HCT116 (cell line): Measurements from ENCODE around the gene PSMC3. TPM values are rescaled to one million over a fixed set of nuclear protein-coding genes. Genes with fewer than 3 reads are reported as not detected.
"Not testable (repeated sequence)": the region's sequence is repeated elsewhere in the genome, so short reads cannot be mapped to it uniquely, and the experiment has no call there.

Experiments
- ATAC-seq: fragments of 200-7000 bp; cut with Tn5 transposase; 2 replicates; pipeline ENCODE4 v1.9.1; 2020; ENCODE audit warnings: mild to moderate bottlenecking, moderate library complexity
- BruUV-seq: library from RNA; stranded (reverse); fragments of 400-500 nt; replicated peaks from 2 replicates; lab custom pipeline; 2021; lab: Mats Ljungman, UMichigan
- CTCF ChIA-PET: fragments of 300-600 bp; sonication (Branson Sonifier 250); formaldehyde crosslinking; loops from one replicate; lab custom pipeline; 2021; ENCODE audit warnings: antibody characterized with exemption; lab: Charles Lee
- POLR2A ChIA-PET: fragments of 300-600, 350-600 bp; sonication (Branson Sonifier 250); formaldehyde crosslinking; loops from one replicate; lab custom pipeline; 2021; ENCODE audit warnings: antibody characterized with exemption; lab: Charles Lee
- RAD21 ChIA-PET, 2 experiments: fragments of 300-600 bp; sonication (Branson Sonifier 250); formaldehyde crosslinking; loops; one replicate each; lab custom pipeline; 2023; ENCODE audit warnings: low total read pairs in 2 of 2; ENCODE audit not compliant: uncharacterized antibody in 2 of 2, unreplicated experiment in 2 of 2, low non-redundant PET in 1 of 2; lab: Charles Lee
- DNase-seq: peaks from one replicate; pipeline ENCODE4 v3.0.0-alpha.2; 2010; ENCODE audit warnings: low read depth, low spot score
- H2AFZ ChIP-seq: fragments of 200-600 bp; shearing (Covaris generic), sonication (generic); 2 replicates; pipeline ENCODE4 v1.6.1; 2017; ENCODE audit warnings: low read depth, mixed run types, mixed read lengths, antibody characterized with exemption, low read length; ENCODE audit not compliant: poor library complexity, severe bottlenecking
- H3K27ac ChIP-seq: 2 replicates; pipeline ENCODE4 v1.5.1; 2012; ENCODE audit warnings: low read depth, low read length
- H3K27me3 ChIP-seq: fragments of 200-600 bp; sonication (generic); 2 replicates; pipeline ENCODE4 v1.6.1; 2016; ENCODE audit warnings: mixed run types, low read length, mixed read lengths; ENCODE audit not compliant: insufficient read depth
- H3K36me3 ChIP-seq, 2 experiments: fragments of 200-500 bp in 1 of 2; fragments of 200-600 bp in 1 of 2; sonication (Bioruptor generic) in 1 of 2; sonication (generic) in 1 of 2; 2 replicates each; pipeline versions ENCODE4 v1.5.1 to v1.6.1; 2014 to 2016; ENCODE audit warnings: low read length in 2 of 2, inconsistent platforms in 1 of 2, mixed read lengths in 1 of 2, mixed run types in 1 of 2; ENCODE audit not compliant: insufficient read depth in 2 of 2, control insufficient read depth in 1 of 2
- H3K4me1 ChIP-seq, 2 experiments: fragments of 200-600 bp in 1 of 2; sonication (generic) in 1 of 2; 2 replicates each; pipeline versions ENCODE4 v1.5.1 to v1.6.1; 2012 to 2017; ENCODE audit warnings: low read length in 2 of 2, inconsistent platforms in 1 of 2, mild to moderate bottlenecking in 1 of 2, mixed read lengths in 1 of 2, mixed run types in 1 of 2, moderate library complexity in 1 of 2; ENCODE audit not compliant: insufficient read depth in 2 of 2, control insufficient read depth in 1 of 2
- H3K4me2 ChIP-seq: fragments of 200-600 bp; sonication (generic); 2 replicates; pipeline ENCODE4 v1.6.1; 2017; ENCODE audit warnings: mixed run types, low read length, mixed read lengths
- H3K4me3 ChIP-seq, 2 experiments: fragments of 200-600 bp in 1 of 2; sonication (generic) in 1 of 2; replicated peaks in 1 of 2; 2 replicates each; pipeline ENCODE4 v1.5.1; 2011 to 2016; ENCODE audit warnings: low read length in 2 of 2, control low read depth in 1 of 2, low read depth in 1 of 2, mild to moderate bottlenecking in 1 of 2, mixed read lengths in 1 of 2, mixed run types in 1 of 2
- H3K79me2 ChIP-seq: fragments of 200-600 bp; sonication (generic); 2 replicates; pipeline ENCODE4 v1.6.1; 2017; ENCODE audit warnings: mild to moderate bottlenecking, mixed run types, low read length, moderate library complexity, mixed read lengths; ENCODE audit not compliant: insufficient read depth
- H3K9ac ChIP-seq: fragments of 200-600 bp; sonication (generic); 2 replicates; pipeline ENCODE4 v1.6.1; 2016; ENCODE audit warnings: low read length, mixed read lengths
- H3K9me2 ChIP-seq: fragments of 200-600 bp; sonication (generic), shearing (Covaris generic); 2 replicates; pipeline ENCODE4 v1.6.1; 2017; ENCODE audit warnings: mixed run types, mild to moderate bottlenecking, moderate library complexity; ENCODE audit not compliant: insufficient read depth
- H3K9me3 ChIP-seq, 2 experiments: fragments of 200-500 bp in 1 of 2; fragments of 200-600 bp in 1 of 2; sonication (Bioruptor generic) in 1 of 2; sonication (generic) in 1 of 2; 2 replicates each; pipeline ENCODE4 v1.6.1; 2014 to 2017; ENCODE audit warnings: low read length in 2 of 2, mixed read lengths in 2 of 2, inconsistent platforms in 1 of 2, low read depth in 1 of 2, mild to moderate bottlenecking in 1 of 2, mixed run types in 1 of 2, moderate library complexity in 1 of 2; ENCODE audit not compliant: control insufficient read depth in 1 of 2, insufficient read depth in 1 of 2
- H4K20me1 ChIP-seq: fragments of 200-600 bp; sonication (generic), shearing (Covaris generic); 2 replicates; pipeline ENCODE4 v1.6.1; 2017; ENCODE audit warnings: mixed run types, mild to moderate bottlenecking, moderate library complexity; ENCODE audit not compliant: insufficient read depth
- CBX3 ChIP-seq: IDR thresholded peaks from 2 replicates; pipeline ENCODE4 v1.6.1; 2012; ENCODE audit warnings: low read depth
- CEBPB ChIP-seq: IDR thresholded peaks from 2 replicates; pipeline ENCODE4 v1.6.1; 2012; ENCODE audit warnings: low read depth
- CTCF ChIP-seq, 3 experiments: fragments of 200-600 bp in 1 of 3; sonication (generic) in 1 of 3; IDR thresholded peaks in 2 of 3; conservative IDR thresholded peaks in 1 of 3; 2 replicates each; pipeline ENCODE4 v1.5.1; 2012 to 2017; ENCODE audit warnings: low read depth in 2 of 3, low read length in 2 of 3, antibody characterized with exemption in 1 of 3, borderline replicate concordance in 1 of 3, control low read depth in 1 of 3, mild to moderate bottlenecking in 1 of 3, mixed read lengths in 1 of 3, mixed run types in 1 of 3, moderate library complexity in 1 of 3; ENCODE audit not compliant: insufficient read depth in 1 of 3
- RAD21 ChIP-seq: IDR thresholded peaks from 2 replicates; pipeline ENCODE4 v1.6.1; 2012; ENCODE audit warnings: low read depth, mild to moderate bottlenecking
- intact Hi-C: fragments of 100-400 bp; cut with micrococcal nuclease; formaldehyde crosslinking; loops from 2 replicates; pipeline ENCODE4 v1.10.0; 2022
- total RNA-seq: library from RNA; stranded (reverse); gene quantifications from one replicate; pipeline ENCODE4 v1.2.1, GENCODE V29; 2021; ENCODE audit not compliant: unreplicated experiment

The PSMC3 gene
- total RNA-seq, 1 experiment from 2014 or later: 155 TPM

- peak; percentile 89 for ATAC-seq
- RAD21 ChIA-PET: interaction anchor here (0.6 to 0.7 kb wide), 5 partner anchors 79 to 268 kb away, joined by 3 to 5 read pairs (median 3); no protein-coding TSS in a partner anchor
Observed at GRCh38 chr11:47454258-47454671, 28.0 kb upstream of the PSMC3 start.

More at GRCh38 chr11:47454258-47454671, 28.0 kb upstream of the PSMC3 start:
- peak; percentile 62 for DNase-seq
- not testable (repeated sequence) for H2AFZ ChIP-seq, H3K4me3 ChIP-seq, H3K4me2 ChIP-seq
- ChIA-PET POLR2A (interaction anchor here (0.7 to 1.3 kb wide), 3 partner anchors 50 to 314 kb away, joined by 3 to 4 read pairs (median 4); no protein-coding TSS in a partner anchor), CTCF (interaction anchor here (0.6 to 2.6 kb wide), 18 partner anchors 8 to 264 kb away, joined by 3 to 16 read pairs (median 4); partner anchors contain the start of gene ACP2)
- TF ChIP-seq CTCF (IDR thresholded peaks at IDR 0.05 in 2 of 3, conservative IDR thresholded peaks at IDR 0.05 in 1 of 3; ENCODE audit: borderline replicate concordance in 1 of 3, insufficient read depth in 1 of 3, low read depth in 2 of 3, low read length in 2 of 3): peak; percentile 76 to 86 (median 77); a peak in 5 of 6 replicates
- 0 out of 2 replicates have a peak, but pooled peaks have one; percentile 15 for TF ChIP-seq CBX3
- peak; percentile 47; the same call in 1 of the 2 replicates for TF ChIP-seq CEBPB
- peak; percentile 83 for TF ChIP-seq RAD21
- TF ChIP-seq, all 23 proteins: peak for 4; not testable (repeated sequence) for 19
- H3K79me2 ChIP-seq, H3K27me3 ChIP-seq, H3K9me2 ChIP-seq, H3K36me3 ChIP-seq, H3K9me3 ChIP-seq, H3K4me1 ChIP-seq, H3K27ac ChIP-seq, BruUV-seq, H3K9ac ChIP-seq, H4K20me1 ChIP-seq: not testable (repeated sequence)
- intact Hi-C loops: loop anchor here (1.0 kb wide), 1 partner anchor 80 kb away; no protein-coding TSS in a partner anchor
